ENCODE measurements around the gene GPR179.

Gene GPR179

GRCh38 chr17:38343608-38344419 is at the start of gene GPR179:
GPR179 (minus strand) TSS chr17:38343956; CDS start chr17:38343789, 167 bp downstream.
- in situ Hi-C loops (cut with MboI; ENCODE audit: low sequenced_read_pairs), result no loop called here

GRCh38 chr17:38379448-38379847 is 35.7 kb upstream of the GPR179 start:
- in situ Hi-C loops (cut with MboI; ENCODE audit: low sequenced_read_pairs), result no loop called here

- in situ Hi-C loops (cut with MboI; ENCODE audit: low sequenced_read_pairs), result no loop called here
Observed at GRCh38 chr17:38369124-38369886, 25.5 kb upstream of the GPR179 start.

- in situ Hi-C loops (cut with MboI; ENCODE audit: low sequenced_read_pairs), result no loop called here
Observed at GRCh38 chr17:38364741-38365140, 21.0 kb upstream of the GPR179 start.

- in situ Hi-C loops (cut with MboI; ENCODE audit: low sequenced_read_pairs), result no loop called here
Observed at GRCh38 chr17:38363016-38363415, 19.3 kb upstream of the GPR179 start.

- in situ Hi-C loops (cut with MboI; ENCODE audit: low sequenced_read_pairs), result no loop called here
Observed at GRCh38 chr17:38361694-38362465, 18.1 kb upstream of the GPR179 start.

GRCh38 chr17:38358586-38359513 is 15.1 kb upstream of the GPR179 start:
- in situ Hi-C loops (cut with MboI; ENCODE audit: low sequenced_read_pairs), result no loop called here

- in situ Hi-C loops (cut with MboI; ENCODE audit: low sequenced_read_pairs), result no loop called here
Observed at GRCh38 chr17:38357486-38358123, 13.8 kb upstream of the GPR179 start.

- in situ Hi-C loops (cut with MboI; ENCODE audit: low sequenced_read_pairs), result no loop called here
Observed at GRCh38 chr17:38355251-38355650, 11.5 kb upstream of the GPR179 start.

GRCh38 chr17:38354466-38354865 is 10.7 kb upstream of the GPR179 start:
- in situ Hi-C loops (cut with MboI; ENCODE audit: low sequenced_read_pairs), result no loop called here

- in situ Hi-C loops (cut with MboI; ENCODE audit: low sequenced_read_pairs), result no loop called here
Observed at GRCh38 chr17:38353668-38354067, 9.9 kb upstream of the GPR179 start.

GRCh38 chr17:38353086-38353604 is 9.4 kb upstream of the GPR179 start:
- in situ Hi-C loops (cut with MboI; ENCODE audit: low sequenced_read_pairs), result no loop called here

- in situ Hi-C loops (cut with MboI; ENCODE audit: low sequenced_read_pairs), result no loop called here
Observed at GRCh38 chr17:38352245-38353085, 8.7 kb upstream of the GPR179 start.

GRCh38 chr17:38351412-38352222 is 7.9 kb upstream of the GPR179 start, which contains the start of gene SOCS7:
SOCS7 (plus strand) TSS chr17:38351844; CDS start chr17:38352053, 209 bp downstream.
- in situ Hi-C loops (cut with MboI; ENCODE audit: low sequenced_read_pairs), result no loop called here

GRCh38 chr17:38350035-38350434 is 6.3 kb upstream of the GPR179 start:
- in situ Hi-C loops (cut with MboI; ENCODE audit: low sequenced_read_pairs), result no loop called here

- in situ Hi-C loops (cut with MboI; ENCODE audit: low sequenced_read_pairs), result no loop called here
Observed at GRCh38 chr17:38349097-38349730, 5.5 kb upstream of the GPR179 start.

- in situ Hi-C loops (cut with MboI; ENCODE audit: low sequenced_read_pairs), result no loop called here
Observed at GRCh38 chr17:38345743-38346142, 2.0 kb upstream of the GPR179 start.
